Esophagus muscularis mucosa (tissue), 4 donors: ENCODE data around the gene SCAF8. TPM values are rescaled to one million over a fixed set of nuclear protein-coding genes. Genes with fewer than 3 reads are reported as not detected.
"Not testable (repeated sequence)": the region's sequence is repeated elsewhere in the genome, so short reads cannot be mapped to it uniquely, and the experiment has no call there.

Experiments used
- DNase-seq: peaks from one replicate; pipeline ENCODE4 v3.0.0-alpha.2; 2017; ENCODE audit errors: extremely low spot score
- H3K27ac ChIP-seq, 4 donors: fragments of 200-600 bp; sonication (generic); replicated peaks in 1 of 4; 1 replicate in 3 of 4; 2 replicates in 1 of 4; pipeline ENCODE4 v1.5.1; 2016 to 2019; ENCODE audit warnings: mild to moderate bottlenecking in 1 of 4
- H3K27me3 ChIP-seq, 4 donors: fragments of 200-600 bp; sonication (generic); one replicate each; pipeline versions ENCODE4 v1.5.1 to v1.6.0; 2016 to 2019
- H3K36me3 ChIP-seq, 4 donors: fragments of 200-600 bp; sonication (generic); one replicate each; pipeline ENCODE4 v1.5.1; 2016 to 2019
- H3K4me1 ChIP-seq, 4 donors: fragments of 200-600 bp; sonication (generic); one replicate each; pipeline ENCODE4 v1.5.1; 2016 to 2019
- H3K4me3 ChIP-seq, 4 donors: fragments of 200-600 bp; sonication (generic); 1 replicate in 2 of 4; 2 replicates in 2 of 4; pipeline ENCODE4 v1.5.1; 2016 to 2019; ENCODE audit warnings: mild to moderate bottlenecking in 4 of 4, moderate library complexity in 1 of 4
- H3K9me3 ChIP-seq, 4 donors: fragments of 200-600 bp; sonication (generic); 1 replicate in 3 of 4; 2 replicates in 1 of 4; pipeline ENCODE4 v1.5.1; 2016 to 2019
- CTCF ChIP-seq, 3 experiments: fragments of 200-600 bp in 2 of 3; fragments of 450-650 bp in 1 of 3; sonication (generic) in 2 of 3; IDR thresholded peaks; one replicate each; pipeline ENCODE4 v1.5.1; 2017 to 2019; ENCODE audit warnings: antibody characterized with exemption in 3 of 3, mild to moderate bottlenecking in 2 of 3, moderate library complexity in 1 of 3
- EP300 ChIP-seq: sonication (generic); formaldehyde crosslinking; IDR thresholded peaks from one replicate; pipeline ENCODE4 v1.6.1; 2017; ENCODE audit warnings: antibody characterized with exemption
- POLR2A ChIP-seq: fragments of 450-650 bp; IDR thresholded peaks from one replicate; pipeline ENCODE4 v1.6.1; 2017; ENCODE audit warnings: antibody characterized with exemption, moderate library complexity, mild to moderate bottlenecking, low read depth
- POLR2AphosphoS5 ChIP-seq, 2 donors: sonication (generic); formaldehyde crosslinking; IDR thresholded peaks; one replicate each; pipeline ENCODE4 v1.6.1; 2017; ENCODE audit warnings: antibody characterized with exemption in 2 of 2
- WGBS: methylation state at CpG from one replicate; pipeline ENCODE4 v1.1.5; 2018; 5-methylcytosine and 5-hydroxymethylcytosine counted together
- intact Hi-C: fragments of 100-400 bp; cut with DNase I; formaldehyde crosslinking; loops from one replicate; pipeline ENCODE4 v1.15.1; 2023
- total RNA-seq, 4 donors: library from RNA; depleted of rRNA; stranded (reverse); fragments of >200 nt; gene quantifications; one replicate each; pipeline versions ENCODE4 v1.1.0 to v1.2.1, GENCODE V29; 2016

The SCAF8 gene
- total RNA-seq, 4 donors from 2014 or later, result 35.7 to 42.0 (median 38.8) TPM

DNA sequence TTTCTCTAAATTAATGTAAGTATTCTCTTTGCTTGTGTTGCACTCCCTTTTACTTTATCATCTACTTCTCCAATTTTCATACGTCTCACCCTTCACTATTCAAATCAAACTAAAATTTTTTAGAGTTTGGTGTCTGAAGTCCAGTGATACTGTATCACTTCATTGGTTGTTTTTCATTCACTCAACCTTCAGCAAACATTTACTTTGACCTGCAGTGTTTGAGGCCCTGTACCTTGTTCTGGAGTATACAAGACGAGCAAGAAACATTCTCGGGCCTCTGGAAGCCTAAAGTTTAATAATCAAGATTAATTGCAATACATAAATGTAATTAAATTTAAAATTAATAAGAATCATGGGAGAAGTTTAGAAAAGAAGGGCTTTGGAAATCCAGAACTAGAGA lies 64.6 kb downstream of the SCAF8 start:
- no peak for DNase-seq
- intact Hi-C loops, result no loop called here
- no peak for TF ChIP-seq CTCF (IDR thresholded peaks at IDR 0.05)
- TF ChIP-seq EP300, result no peak
- no peak for TF ChIP-seq POLR2A
- TF ChIP-seq POLR2AphosphoS5 (IDR thresholded peaks at IDR 0.05), result no peak
- H3K9me3 ChIP-seq, result no peaks in the 10 kb centered on the region
- peaks cover 0 to 71% (median 34%) of the 10 kb centered on the region in 4 donors for H3K36me3 ChIP-seq
- H3K4me1 ChIP-seq, result peaks cover 0 to 4% (median 2%) of the 10 kb centered on the region in 4 donors
- 91% methylated on average over 3 of the region's 3 CpGs for WGBS
- H3K27me3 ChIP-seq, result no peaks in the 10 kb centered on the region
- no peak overlapping the region for H3K4me3 ChIP-seq
- H3K27ac ChIP-seq, result no peak overlapping the region

GRCh38 chr6:154800338-154800737 lies 67.1 kb downstream of the SCAF8 start:
- Histone ChIP-seq H3K9me3 (no peaks in the 10 kb centered on the region), H3K27me3 (no peaks in the 10 kb centered on the region), H3K4me3 (no peak overlapping the region), H3K36me3 (peaks cover 0 to 68% (median 31%) of the 10 kb centered on the region in 4 donors), H3K27ac (no peak overlapping the region), H3K4me1 (peaks cover 0 to 4% (median 2%) of the 10 kb centered on the region in 4 donors)
- intact Hi-C loops, result no loop called here
- no peak for TF ChIP-seq POLR2A
- TF ChIP-seq EP300, result no peak
- no peak for TF ChIP-seq POLR2AphosphoS5 (IDR thresholded peaks at IDR 0.05)
- TF ChIP-seq CTCF (IDR thresholded peaks at IDR 0.05), result no peak
- DNase-seq, result no peak

- WGBS, result 37% methylated on average over 2 of the region's 2 CpGs
- DNase-seq, result no peak
- Histone ChIP-seq H3K9me3 (no peaks in the 10 kb centered on the region), H3K4me1 (peaks cover 0 to 8% (median 3%) of the 10 kb centered on the region in 4 donors), H3K4me3 (no peak overlapping the region), H3K27ac (no peak overlapping the region), H3K27me3 (no peaks in the 10 kb centered on the region), H3K36me3 (peaks cover 16 to 73% (median 41%) of the 10 kb centered on the region in 4 donors)
- TF ChIP-seq EP300 (no peak), POLR2AphosphoS5 (IDR thresholded peaks at IDR 0.05) (no peak), POLR2A (no peak), CTCF (IDR thresholded peaks at IDR 0.05) (peak; percentile 57)
- intact Hi-C loops, result loop anchor here (2.0 kb wide), 1 partner anchor 73 kb away; the partner anchor contains the start of gene SCAF8
These were observed 72.2 kb downstream of the SCAF8 start for GRCh38 chr6:154805288-154805911.

GRCh38 chr6:154806804-154807203 lies 73.6 kb downstream of the SCAF8 start:
- DNase-seq, result no peak
- Histone ChIP-seq H3K4me3 (no peak overlapping the region), H3K36me3 (peaks cover 22 to 86% (median 54%) of the 10 kb centered on the region in 4 donors), H3K4me1 (peaks cover 0 to 5% (median 2%) of the 10 kb centered on the region in 4 donors), H3K27ac (no peak overlapping the region), H3K27me3 (no peaks in the 10 kb centered on the region), H3K9me3 (no peaks in the 10 kb centered on the region)
- WGBS, result 41% methylated on average over 3 of the region's 3 CpGs
- intact Hi-C loops, result loop anchor here (2.0 kb wide), 1 partner anchor 130 kb away; no protein-coding TSS in a partner anchor
- TF ChIP-seq EP300, result no peak
- no peak for TF ChIP-seq CTCF (IDR thresholded peaks at IDR 0.05)
- no peak for TF ChIP-seq POLR2AphosphoS5 (IDR thresholded peaks at IDR 0.05)
- no peak for TF ChIP-seq POLR2A

- peaks cover 44 to 97% (median 86%) of the 10 kb centered on the region in 4 donors for H3K36me3 ChIP-seq
- DNase-seq, H3K4me1 ChIP-seq, H3K27me3 ChIP-seq, H3K4me3 ChIP-seq, H3K9me3 ChIP-seq, intact Hi-C loops, H3K27ac ChIP-seq: not testable (repeated sequence)
- 99% methylated on average over 3 of the region's 3 CpGs for WGBS
These were observed 78.4 kb downstream of the SCAF8 start for GRCh38 chr6:154811663-154812062.
